HG03565 (cell line): ENCODE results near the gene ZNF43.
"Not testable (repeated sequence)": the region's sequence is repeated elsewhere in the genome, so short reads cannot be mapped to it uniquely, and the experiment has no call there.

Experiments used
- ATAC-seq: cut with Tn5 transposase; IDR thresholded peaks from one replicate; pipeline ENCODE4 v1.9.1; 2021; ENCODE audit warnings: mild to moderate bottlenecking, moderate library complexity; ENCODE audit not compliant: unreplicated experiment

Gene ZNF43

DNA sequence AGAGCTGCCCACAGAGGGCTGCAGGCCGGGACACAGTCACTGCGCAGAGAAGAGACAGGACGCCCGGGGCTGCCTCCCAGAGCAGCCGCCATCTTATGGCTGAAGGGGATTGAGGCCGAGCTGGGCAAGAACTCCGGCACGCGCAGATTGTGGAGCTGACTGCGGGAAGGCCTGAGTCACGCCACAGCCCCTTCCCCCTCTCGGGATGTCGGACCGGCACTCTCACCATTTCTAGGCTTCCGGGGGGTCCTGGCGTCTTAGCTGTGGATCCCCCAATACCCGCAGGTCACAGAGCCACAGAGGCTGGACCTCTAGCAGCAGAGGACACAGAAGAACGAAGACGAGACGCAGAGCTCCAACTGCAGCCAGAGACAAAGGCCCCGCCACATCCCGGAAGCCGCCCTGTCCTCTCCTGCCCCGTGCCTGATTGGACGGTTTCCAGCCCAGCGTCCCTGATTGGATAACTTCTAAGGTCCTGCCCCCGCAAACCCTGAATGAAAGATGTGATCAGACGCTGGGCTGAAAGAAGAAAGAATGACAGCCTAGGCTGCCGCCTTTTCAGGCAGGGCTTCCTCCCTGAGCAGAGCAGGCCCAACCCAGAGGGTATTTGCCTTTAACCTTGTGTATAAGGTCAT lies at the start of gene ZNF43:
Gene ZNF43 (minus strand): TSS at position 373 of the 635 bp plus-strand sequence. CDS start 144 bp downstream, at position 229.
- peak; percentile 88 for ATAC-seq

DNA sequence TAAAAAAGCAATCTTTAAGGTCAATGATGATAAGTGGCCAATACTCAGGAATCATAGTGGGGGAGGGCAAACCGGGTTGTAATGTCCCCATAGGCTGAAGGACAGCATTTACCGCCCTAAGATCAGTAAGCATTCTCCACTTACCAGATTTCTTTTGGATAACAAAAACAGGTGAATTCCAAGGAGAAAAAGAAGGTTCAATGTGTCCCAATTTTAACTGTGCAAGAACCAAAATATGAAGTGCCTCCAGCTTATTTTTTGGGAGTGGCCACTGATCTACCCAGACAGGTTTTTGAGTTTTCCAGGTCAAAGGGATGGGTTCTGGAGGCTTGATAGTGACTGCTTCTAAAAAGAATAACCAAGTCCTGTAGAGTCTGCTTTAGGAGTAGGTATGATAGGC lies 49.5 kb upstream of the ZNF43 start:
- ATAC-seq, result not testable (repeated sequence)

DNA sequence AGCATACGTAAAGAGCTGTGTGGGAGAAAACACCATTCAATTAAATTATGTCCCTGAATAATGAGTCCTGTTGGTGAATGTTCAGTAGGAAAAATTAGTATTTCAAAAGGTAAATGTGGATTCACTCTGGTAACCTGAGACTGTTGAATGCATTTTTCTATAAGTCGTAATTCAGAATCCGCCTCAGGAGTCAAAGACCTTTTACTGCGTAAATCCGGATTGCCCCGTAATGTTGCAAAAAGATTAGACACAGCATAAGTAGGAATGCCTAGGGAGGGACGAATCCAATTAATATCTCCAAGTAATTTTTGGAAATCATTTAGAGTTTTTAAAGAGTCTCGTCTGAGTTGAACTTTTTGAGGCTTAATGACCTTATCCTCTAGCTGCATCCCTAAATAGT lies 48.8 kb upstream of the ZNF43 start:
- ATAC-seq, result not testable (repeated sequence)

DNA sequence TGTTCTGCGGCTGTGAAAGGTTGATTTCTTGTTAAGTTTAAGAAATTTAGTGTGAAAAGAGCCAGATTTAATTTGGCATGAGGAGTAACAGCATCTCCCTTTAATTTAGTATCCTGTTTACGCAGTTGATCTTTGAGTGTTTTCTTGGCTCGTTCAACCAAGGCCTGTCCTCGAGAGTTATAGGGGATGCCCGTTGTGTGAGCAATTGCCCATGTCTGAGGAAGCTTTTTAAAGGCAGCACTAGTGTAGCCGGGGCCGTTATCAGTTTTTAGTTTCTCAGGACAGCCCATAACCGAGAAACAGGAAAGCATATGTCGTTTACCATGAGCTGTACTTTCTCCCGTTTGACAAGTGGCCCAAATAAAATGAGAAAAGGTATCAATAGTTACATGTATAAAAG lies 47.5 kb upstream of the ZNF43 start:
- no peak for ATAC-seq

DNA sequence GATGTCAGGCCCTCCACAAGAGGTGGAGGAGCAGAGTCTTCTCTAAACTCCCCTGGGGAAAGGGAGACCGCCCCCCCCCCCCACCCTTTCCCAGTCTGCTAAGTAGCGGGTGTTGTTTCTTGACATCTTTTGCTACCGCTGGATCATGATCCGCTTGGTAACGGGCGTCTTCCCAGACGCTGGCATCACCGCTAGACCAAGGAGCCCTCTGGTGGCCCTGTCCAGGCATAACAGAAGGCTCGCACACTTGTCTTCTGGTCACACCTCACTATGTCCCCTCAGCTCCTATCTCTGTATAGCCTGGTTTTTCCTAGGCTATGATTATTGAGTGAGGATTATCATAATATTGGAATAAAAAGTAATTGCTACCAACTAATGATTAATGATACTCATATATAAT lies 44.8 kb upstream of the ZNF43 start:
- ATAC-seq, result not testable (repeated sequence)

DNA sequence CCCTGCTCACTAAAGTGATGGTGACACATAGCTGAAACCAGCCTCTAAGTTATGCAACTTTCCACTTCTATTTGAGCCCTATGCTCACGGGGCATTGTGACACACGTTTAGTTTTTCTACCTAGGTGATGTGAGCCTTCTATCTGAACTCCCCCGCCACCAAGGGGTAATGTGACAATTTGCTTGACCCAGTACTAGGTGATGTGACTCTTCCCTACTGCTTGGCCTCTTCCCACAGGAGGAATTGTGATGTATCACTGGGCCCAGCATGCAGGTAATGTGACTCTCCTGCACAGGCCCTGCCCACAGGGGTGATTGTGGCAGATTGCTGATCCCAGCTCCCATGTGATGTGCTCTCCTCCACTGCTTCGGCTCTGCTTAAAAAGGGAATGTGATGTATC lies 42.7 kb upstream of the ZNF43 start:
- no peak for ATAC-seq

DNA sequence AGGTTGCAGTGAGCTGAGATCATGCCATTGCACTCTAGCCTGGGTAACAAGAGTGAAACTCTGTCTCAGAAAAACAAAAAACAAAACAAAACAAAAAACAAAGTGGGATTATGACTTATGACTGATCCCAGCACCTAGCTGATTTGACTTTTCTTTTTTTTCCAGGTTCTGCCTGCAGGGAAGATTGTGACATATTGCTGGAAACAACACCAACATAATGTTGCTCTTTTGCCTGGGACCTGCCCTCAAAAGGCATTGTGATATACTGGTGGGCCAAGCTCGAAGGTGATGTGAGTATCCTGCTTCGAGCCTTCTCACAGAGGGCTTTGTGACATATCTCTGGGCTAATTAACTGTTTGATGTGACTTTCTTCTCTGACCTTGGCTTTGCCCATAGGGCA lies 42.0 kb upstream of the ZNF43 start:
- no peak for ATAC-seq

DNA sequence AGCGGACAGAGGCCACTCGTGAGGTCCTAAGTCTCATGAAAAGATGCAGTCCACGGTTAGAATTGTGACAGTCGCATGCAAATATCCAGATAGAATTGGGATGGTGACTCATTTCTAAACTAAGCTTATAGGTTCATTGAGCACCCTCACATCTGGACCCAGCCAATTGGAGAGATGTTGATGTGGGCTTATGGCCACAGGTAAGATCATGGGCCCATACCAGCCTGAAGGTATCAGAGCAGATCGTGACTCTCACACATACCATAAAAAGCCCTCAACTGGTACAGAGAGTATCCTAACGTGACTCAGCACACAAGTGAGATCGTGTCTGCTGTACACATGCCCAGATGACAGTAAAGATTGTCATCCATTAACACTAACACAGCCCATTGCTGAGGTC lies 40.6 kb upstream of the ZNF43 start:
- not testable (repeated sequence) for ATAC-seq

DNA sequence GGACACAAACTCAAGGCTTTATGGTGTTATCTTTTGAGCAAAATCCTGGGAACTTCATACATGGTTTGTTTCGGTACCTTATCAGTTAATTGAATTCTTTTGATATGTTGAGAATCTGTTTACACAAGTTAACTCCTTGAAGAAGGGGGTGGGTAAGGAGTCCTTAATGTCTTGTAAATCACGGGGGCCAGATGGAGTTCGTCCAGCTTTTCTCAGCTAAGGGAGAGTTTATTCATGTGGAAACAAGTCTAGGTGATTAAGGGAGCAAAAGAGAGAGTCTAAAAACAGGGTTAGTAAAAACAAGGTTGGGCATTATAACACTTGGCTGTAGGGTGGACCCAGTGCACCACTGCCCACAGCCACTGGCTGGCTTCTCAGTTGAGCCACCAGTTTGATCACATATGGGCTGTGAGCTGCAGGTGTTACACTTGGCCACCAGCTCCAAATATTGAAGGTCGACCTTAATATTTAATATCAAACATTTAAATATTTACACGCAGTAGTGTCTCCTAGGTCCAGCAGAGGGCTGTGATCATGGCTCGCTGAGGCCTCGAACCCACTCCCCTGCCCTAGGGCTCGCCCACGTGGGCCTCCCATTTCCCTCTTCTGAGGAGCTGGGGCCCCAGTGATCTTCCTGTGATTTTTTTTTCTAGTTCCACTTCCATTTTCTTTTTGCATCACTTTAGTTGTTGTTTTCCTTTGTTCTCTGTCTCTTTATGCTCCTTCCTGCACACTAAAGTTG lies 21.0 kb upstream of the ZNF43 start:
- no peak for ATAC-seq

DNA sequence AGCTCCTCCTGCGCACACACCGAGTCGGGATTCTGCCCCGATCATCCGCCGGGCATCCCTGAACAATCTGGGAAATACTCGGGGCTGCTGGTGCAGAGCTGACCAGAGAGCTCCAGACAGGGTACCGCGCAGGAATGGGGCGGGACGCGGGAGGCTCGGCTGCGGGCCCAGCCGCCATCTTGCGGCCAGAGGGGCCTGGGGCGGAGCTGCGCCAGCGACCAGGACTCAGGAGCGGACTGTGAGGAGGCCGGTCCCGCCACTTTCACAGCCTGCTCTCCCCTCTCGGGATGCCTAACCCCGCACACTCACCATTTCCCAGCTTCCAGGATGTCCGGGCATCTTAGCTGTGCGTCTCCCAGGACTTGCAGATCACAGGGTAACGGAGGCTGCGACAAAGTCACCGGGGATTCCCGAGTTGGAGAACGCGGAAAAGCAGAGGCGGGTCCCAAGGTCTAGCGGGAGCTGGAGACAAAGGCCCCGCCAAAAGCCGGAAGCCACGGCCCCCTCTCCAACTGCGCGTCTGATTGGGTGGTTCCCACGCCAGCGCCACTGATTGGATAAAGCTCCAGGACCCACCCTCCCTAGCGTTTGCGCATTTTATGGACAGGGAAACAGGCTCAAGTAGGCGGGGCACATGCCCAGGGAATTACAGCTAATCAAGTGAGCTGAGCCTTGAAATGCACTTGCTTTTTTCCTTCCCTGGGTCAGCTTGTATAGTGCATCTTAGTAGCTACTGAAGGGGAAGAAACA lies 15.8 kb upstream of the ZNF43 start:
- peak; percentile 91 for ATAC-seq

DNA sequence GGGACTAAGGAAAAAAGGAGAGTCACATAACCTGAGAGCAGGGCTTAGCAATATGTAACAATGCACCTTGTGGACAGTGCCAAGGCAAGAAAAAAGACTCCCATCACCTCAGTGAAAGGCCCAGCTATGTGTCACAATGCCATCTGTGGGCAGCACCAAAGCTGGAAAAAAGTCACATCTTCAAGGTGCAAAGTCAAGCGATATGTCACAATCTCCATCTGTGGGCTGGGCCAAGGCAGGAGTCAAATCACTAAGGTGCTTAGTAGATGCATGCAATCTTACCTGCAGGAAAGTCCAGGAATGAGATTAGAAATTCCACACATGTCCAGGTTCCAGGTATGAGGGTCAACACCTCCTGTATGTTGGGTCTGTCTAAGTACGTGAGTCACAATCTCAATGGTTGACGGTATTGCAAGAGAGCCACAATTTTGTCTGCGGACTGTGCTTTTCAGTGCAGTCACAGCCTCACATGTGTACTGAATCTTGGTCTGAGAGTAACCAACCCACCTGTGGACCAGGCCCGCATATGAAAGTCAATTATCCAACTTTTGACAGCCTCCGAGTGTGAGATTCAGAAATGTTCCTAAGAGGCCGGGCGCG lies 14.8 kb upstream of the ZNF43 start:
- ATAC-seq, result no peak

DNA sequence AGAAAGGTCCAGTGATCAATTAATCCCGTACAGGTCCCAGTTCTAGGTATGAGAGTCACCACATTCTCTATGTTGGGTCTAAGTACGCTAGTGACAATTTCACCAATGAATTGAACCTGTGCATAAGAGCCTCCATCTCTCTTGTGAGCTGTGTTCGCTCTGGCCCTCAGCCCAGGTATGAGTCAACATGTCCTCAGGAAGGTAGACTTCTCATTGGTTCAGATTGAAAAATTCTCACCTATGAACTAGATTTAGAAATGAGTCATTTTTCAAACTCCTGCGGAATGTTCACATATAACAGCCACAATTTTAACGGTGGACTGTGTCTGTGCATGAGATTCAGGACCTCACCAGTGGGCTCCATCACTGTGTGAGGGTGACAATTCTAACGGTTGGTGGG lies 12.7 kb upstream of the ZNF43 start:
- no peak for ATAC-seq

DNA sequence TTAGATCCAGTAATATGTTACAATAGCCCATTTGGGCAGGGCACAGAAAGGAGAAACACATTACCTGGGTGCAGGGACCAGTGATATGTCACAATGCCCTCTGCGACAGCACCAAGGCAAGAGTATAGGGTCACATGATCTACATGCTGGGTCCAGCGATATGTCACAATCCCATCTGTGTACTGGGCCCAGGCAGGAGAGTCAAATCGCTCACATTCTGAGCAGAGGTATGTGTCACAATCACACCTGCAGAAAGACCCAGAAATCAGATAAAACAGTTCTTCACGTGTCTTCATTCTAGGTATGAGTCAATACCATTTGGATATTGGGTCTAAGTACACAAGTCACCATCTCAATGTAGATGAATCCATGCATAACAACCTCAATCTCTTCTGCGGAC lies 7.1 kb upstream of the ZNF43 start:
- ATAC-seq, result no peak

DNA sequence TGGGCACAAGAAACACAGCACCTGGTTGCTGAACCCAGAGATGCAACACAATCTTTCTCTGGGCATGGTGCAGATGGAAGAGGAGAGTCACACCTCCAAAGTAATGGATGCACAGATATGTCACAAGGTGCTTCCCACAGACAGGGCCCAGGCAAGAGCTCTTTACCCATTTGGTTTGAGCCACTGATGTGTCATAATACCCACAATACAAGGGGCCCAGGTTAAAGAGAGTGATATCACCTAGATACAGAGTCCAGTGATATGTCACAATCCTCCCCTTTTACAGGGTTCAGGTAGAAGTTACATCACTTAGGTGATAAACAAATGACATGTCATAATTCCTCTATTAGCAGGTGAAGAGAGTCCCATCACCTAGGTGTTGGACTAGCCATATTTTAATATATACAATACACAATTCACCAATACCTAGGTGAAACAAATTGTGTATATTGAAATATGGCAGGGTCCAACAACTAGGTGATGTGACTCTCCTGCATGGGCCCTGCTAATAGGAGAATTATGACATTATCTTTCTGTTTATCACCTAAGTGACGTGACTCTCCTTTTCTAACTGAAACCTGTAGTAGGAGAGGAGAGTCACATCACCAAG lies 5.6 kb upstream of the ZNF43 start:
- no peak for ATAC-seq

DNA sequence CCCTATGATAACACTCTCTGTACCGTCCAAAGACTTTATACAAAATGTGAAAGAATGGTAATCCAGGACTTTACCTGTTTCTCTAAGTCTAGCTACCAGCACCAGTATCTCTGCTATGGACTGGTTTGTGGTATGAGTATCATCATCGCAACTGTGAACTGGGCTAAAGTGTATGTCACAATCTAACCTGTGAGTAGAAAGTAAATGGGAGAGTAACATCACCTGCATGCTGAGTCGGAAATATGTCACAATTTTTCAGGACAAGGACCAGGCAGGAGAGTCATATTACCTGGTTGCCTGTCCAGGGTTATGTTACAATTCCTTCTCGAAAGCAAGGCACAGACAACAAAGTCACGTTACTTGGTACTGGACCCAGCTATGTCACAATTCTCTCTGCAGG lies 5.1 kb upstream of the ZNF43 start:
- no peak for ATAC-seq

DNA sequence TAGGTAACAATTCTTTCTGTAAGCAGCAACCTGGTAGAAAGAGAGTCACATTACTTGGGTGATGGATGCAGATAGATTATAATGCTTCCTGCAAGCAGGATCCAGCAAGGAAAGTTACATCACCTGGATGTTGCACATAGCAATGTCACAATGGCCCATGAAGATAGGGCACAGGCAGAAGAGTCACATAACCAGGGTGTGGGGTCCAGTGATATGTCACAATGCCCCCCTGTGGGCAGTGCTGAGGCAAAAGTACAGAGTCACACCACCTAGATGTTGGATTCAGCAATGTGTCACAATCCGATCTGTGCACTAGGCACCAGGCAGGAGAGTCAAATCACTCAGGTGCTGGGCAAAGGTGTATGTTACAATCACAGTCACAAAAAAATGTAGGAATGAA lies 4.0 kb upstream of the ZNF43 start:
- ATAC-seq, result no peak

DNA sequence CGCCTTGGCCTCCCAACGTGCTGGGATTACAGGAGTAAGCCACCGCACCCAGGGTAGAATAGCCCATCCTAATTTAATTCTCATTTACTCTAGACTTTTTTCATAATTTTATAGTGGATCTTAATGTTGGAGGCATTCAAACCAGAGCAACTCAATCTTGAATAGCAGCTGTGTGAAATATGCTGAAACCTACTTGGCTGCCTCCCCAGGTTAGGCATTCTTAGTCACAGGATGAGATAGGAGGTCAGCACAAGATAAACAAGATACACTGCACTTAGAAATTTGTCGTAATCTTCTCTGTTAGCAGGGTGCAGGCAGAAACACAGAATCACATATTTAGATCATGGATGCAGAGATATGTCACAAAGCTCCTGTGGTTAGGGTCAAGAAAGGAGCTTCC lies 2.7 kb upstream of the ZNF43 start:
- no peak for ATAC-seq

DNA sequence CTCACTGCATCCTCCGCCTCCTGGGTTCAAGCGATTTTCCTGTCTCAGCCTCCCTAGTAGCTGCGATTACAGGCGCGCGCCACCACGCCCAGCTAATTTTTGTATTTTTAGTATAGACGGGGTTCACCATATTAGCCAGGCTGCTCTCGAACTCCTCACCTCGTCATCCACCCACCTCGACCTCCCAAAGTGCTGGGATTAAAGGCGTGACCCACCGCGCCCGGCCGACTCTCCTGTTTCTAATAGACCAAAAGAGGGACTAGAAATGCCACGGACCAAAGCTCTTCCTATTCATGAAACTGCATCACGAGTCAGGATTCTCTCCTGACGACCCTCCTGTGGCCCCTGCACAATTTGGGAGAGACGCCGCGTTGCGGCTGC lies 563 bp downstream of the ZNF43 start:
- no peak for ATAC-seq

DNA sequence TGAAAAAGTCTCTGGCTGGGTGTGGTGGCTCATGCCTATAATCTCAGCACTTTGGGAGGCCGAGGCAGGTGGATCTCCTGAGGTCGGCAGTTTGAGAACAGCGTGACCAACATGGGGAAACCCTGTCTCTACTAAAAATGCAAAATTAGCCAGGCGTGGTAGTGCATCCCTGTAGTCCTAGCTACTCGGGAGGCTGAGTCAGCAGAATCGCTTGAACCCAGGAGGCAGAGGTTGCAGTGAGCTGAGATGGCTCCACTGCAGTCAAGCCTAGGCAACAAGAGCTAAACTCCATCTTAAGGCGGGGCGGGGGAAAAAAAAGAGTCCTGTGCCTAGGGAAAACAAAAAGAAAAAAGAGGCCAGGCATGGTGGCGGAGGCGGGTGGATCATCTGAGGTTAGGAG lies 2.2 kb downstream of the ZNF43 start:
- ATAC-seq, result no peak

DNA sequence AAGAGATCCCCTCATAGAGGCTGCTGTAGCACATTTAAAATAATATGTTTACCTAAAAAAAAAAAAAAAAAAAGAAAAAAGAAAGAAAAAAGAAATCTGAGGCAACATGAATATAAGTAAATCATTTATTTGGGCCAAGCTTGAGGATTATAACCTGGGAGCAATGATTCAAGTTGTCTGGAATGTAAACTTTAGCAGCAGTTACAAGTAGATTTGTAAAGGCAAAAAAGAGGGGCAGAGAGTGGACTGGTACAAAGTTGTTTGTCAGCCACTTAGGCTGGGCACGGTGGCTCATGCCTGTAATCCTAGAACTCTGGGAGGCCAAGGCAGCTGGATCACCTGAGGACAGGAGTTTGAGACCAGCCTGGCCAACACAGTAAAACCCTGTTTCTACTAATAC lies 11.3 kb downstream of the ZNF43 start:
- ATAC-seq, result no peak

DNA sequence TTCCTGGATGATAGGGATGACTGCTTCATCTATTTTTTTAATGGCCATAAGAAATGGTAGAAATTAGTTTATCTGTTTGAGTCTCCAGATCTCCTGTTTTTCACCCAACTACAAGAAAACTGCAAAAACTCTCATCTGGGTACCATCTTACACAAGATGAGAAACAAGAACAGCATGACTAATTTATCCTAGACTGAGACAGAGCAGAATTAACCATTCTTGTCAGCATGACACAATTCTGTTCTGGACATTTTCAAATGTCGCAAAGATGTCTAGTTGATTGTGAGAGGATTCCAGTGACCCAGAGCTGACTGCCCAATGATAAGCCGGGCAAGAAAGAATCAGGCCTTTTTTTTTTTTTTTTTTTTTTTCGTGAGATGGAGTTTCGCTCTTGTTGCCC lies 12.8 kb downstream of the ZNF43 start:
- ATAC-seq, result no peak
